ENCODE data around the gene SERINC1. TPM values are rescaled to one million over a fixed set of nuclear protein-coding genes. Genes with fewer than 3 reads are reported as not detected.

Gene SERINC1
- total and polyA plus RNA-seq, 2 of the 4 experiments (the other 2 are of a cell fraction): 79.8 to 123 TPM

GRCh38 chr6:122400121-122400450 is 71.5 kb downstream of the SERINC1 start:
- in situ Hi-C loops (cut with MboI; ENCODE audit: low sequenced_read_pairs): no loop called here
- H3K4ac ChIP-seq (ENCODE audit: low read depth, low read length): no peak overlapping the region
- H3K27ac ChIP-seq (ENCODE audit: insufficient read depth, low read length): peak overlapping the region; percentile 84
- H2AK5ac ChIP-seq (ENCODE audit: low read depth, low read length): no peak overlapping the region
- peaks cover 8 to 40% of the 10 kb centered on the region in 2 experiments for H3K79me1 ChIP-seq (ENCODE audit: low read depth in 1 of 2, low read length in 2 of 2)
- ChIA-PET CTCF (interaction anchor here (1.2 kb wide), 1 partner anchor 8 kb away, joined by 3 read pairs; no protein-coding TSS in a partner anchor), POLR2A (ENCODE audit: unreplicated experiment) (interaction anchor here (0.5 kb wide), 1 partner anchor 1285 kb away, joined by 3 read pairs; no protein-coding TSS in a partner anchor)
- peak overlapping the region; percentile 99 for H2AFZ ChIP-seq (replicated peaks; ENCODE audit: low read length, poor library complexity)
- H3K4me1 ChIP-seq (ENCODE audit: control insufficient read depth, insufficient read depth, low read length): no peaks in the 10 kb centered on the region
- intact Hi-C loops (cut with micrococcal nuclease): loop anchor here (5.0 kb wide), 2 partner anchors 42 to 72 kb away; partner anchors contain the start of gene SERINC1
- DNase-seq (no peak), ATAC-seq (ENCODE audit: low read depth) (no peak)
- no peaks in the 10 kb centered on the region for H3K9me3 ChIP-seq (ENCODE audit: control insufficient read depth, insufficient read depth, low read length)
- H3K36me3 ChIP-seq (ENCODE audit: control insufficient read depth, insufficient read depth, low read length): no peaks in the 10 kb centered on the region
- H3K9me1 ChIP-seq (ENCODE audit: insufficient read depth, low read length): no peaks in the 10 kb centered on the region
- TF ChIP-seq MXI1 (IDR thresholded peaks at IDR 0.05; ENCODE audit: borderline replicate concordance, low read depth, low read length) (0 out of 2 replicates have a peak, but pooled peaks have one; percentile 30), MAFK (IDR thresholded peaks at IDR 0.05; ENCODE audit: low read depth, low read length) (no peak), CHD1 (IDR thresholded peaks at IDR 0.05; ENCODE audit: low read depth, low read length) (no peak), RFX5 (IDR thresholded peaks at IDR 0.05; ENCODE audit: low read depth, low read length) (no peak), RCOR1 (IDR thresholded peaks at IDR 0.05; ENCODE audit: insufficient replicate concordance, low read length) (no peak)
- no peak overlapping the region for H4K91ac ChIP-seq (ENCODE audit: insufficient read depth, low read depth, low read length)
- no peak overlapping the region for H4K5ac ChIP-seq (ENCODE audit: low read depth, low read length)
- peak overlapping the region; percentile 91 for H3K9ac ChIP-seq (ENCODE audit: low read depth, low read length)
- H3K18ac ChIP-seq (ENCODE audit: low read depth, low read length): no peak overlapping the region
- H4K8ac ChIP-seq (ENCODE audit: low read depth in 2 of 2, low read length in 2 of 2): no peak overlapping the region
- no peak overlapping the region for H2BK5ac ChIP-seq (ENCODE audit: low read depth, low read length, poor library complexity, severe bottlenecking)
- peak overlapping the region; percentile 94 for H3K4me3 ChIP-seq (ENCODE audit: insufficient read depth, low read depth, low read length)
- H3K14ac ChIP-seq (replicated peaks; ENCODE audit: low read depth, low read length): peak overlapping the region; percentile 87
- no peak overlapping the region for H3K56ac ChIP-seq (ENCODE audit: extremely low read depth, insufficient read depth, low read length)
- H3K27me3 ChIP-seq (ENCODE audit: control insufficient read depth, insufficient read depth, low read length): no peaks in the 10 kb centered on the region
- H2BK20ac ChIP-seq (ENCODE audit: low read depth, low read length): no peak overlapping the region
- H2BK120ac ChIP-seq (ENCODE audit: low read depth, low read length): no peak overlapping the region
- no TSS peak for BruUV-seq (replicated peaks)
- peak overlapping the region; percentile 91 for H3K4me2 ChIP-seq (ENCODE audit: low read depth, low read length)
- no peaks in the 10 kb centered on the region for H4K20me1 ChIP-seq (ENCODE audit: insufficient read depth, low read length)
- peak overlapping the region; percentile 75 for H3K23ac ChIP-seq (ENCODE audit: low read depth, low read length)
- H2BK15ac ChIP-seq (ENCODE audit: low read depth, low read length): no peak overlapping the region
- WGBS, 2 experiments (ENCODE audit: extremely low coverage in 2 of 2, insufficient read length in 1 of 2): no CpG with 5 or more reads among the region's 20 CpGs
- dilution Hi-C loops (cut with HindIII; ENCODE audit: low sequenced_read_pairs, unreplicated experiment): no loop called here
- H2AK9ac ChIP-seq (replicated peaks; ENCODE audit: low read depth, low read length, poor library complexity): peak overlapping the region; percentile 91
